CD14-positive monocyte (primary cell): ENCODE measurements around the gene MAST2. TPM values are rescaled to one million over a fixed set of nuclear protein-coding genes. Genes with fewer than 3 reads are reported as not detected.

Experiments
- DNase-seq, 3 donors: peaks; one replicate each; pipeline ENCODE4 v3.0.0-alpha.2; 2011 to 2022
- H2AFZ ChIP-seq: 2 replicates; pipeline ENCODE4 v1.6.0; 2012; ENCODE audit warnings: mild to moderate bottlenecking, low read depth, low read length, inconsistent platforms; ENCODE audit not compliant: insufficient read depth, poor library complexity, severe bottlenecking
- H3K27ac ChIP-seq, 2 donors: 1 replicate in 1 of 2; 2 replicates in 1 of 2; pipeline ENCODE4 v1.5.1; 2012 to 2013; ENCODE audit warnings: low read length in 2 of 2, control low read depth in 1 of 2, inconsistent platforms in 1 of 2, low read depth in 1 of 2, mild to moderate bottlenecking in 1 of 2
- H3K27me3 ChIP-seq, 2 donors: one replicate each; pipeline versions ENCODE4 v1.6.0 to v1.6.1; 2011 to 2013; ENCODE audit warnings: low read length in 2 of 2; ENCODE audit not compliant: control insufficient read depth in 2 of 2, insufficient read depth in 2 of 2
- H3K36me3 ChIP-seq, 2 donors: replicated peaks in 1 of 2; 1 replicate in 1 of 2; 2 replicates in 1 of 2; pipeline versions ENCODE4 v1.5.1 to v1.6.1; 2012 to 2013; ENCODE audit warnings: low read length in 2 of 2, control low read depth in 1 of 2, inconsistent platforms in 1 of 2, mild to moderate bottlenecking in 1 of 2; ENCODE audit not compliant: insufficient read depth in 2 of 2, control insufficient read depth in 1 of 2
- H3K4me1 ChIP-seq, 2 donors: 1 replicate in 1 of 2; 2 replicates in 1 of 2; pipeline versions ENCODE4 v1.5.1 to v1.6.1; 2012 to 2013; ENCODE audit warnings: low read length in 2 of 2, control low read depth in 1 of 2, inconsistent platforms in 1 of 2, mild to moderate bottlenecking in 1 of 2, moderate library complexity in 1 of 2; ENCODE audit not compliant: insufficient read depth in 2 of 2, control insufficient read depth in 1 of 2
- H3K4me2 ChIP-seq: replicated peaks from 2 replicates; pipeline ENCODE3; 2012; ENCODE audit warnings: low read length, moderate library complexity, mild to moderate bottlenecking; ENCODE audit not compliant: poor library complexity, severe bottlenecking; ENCODE audit errors: extremely low read depth
- H3K4me3 ChIP-seq, 3 experiments: fragments of 200-600 bp in 1 of 3; sonication (generic) in 1 of 3; replicated peaks in 1 of 3; 1 replicate in 2 of 3; 2 replicates in 1 of 3; pipeline ENCODE4 v1.5.1; 2011 to 2013; ENCODE audit warnings: low read length in 3 of 3, mild to moderate bottlenecking in 3 of 3, control low read depth in 2 of 3, low read depth in 2 of 3, inconsistent platforms in 1 of 3, moderate library complexity in 1 of 3
- H3K79me2 ChIP-seq: 2 replicates; pipeline ENCODE4 v1.6.0; 2012; ENCODE audit warnings: mild to moderate bottlenecking, control low read depth, inconsistent platforms, low read length, moderate library complexity; ENCODE audit not compliant: insufficient read depth
- H3K9ac ChIP-seq: 2 replicates; pipeline ENCODE4 v1.6.0; 2017; ENCODE audit warnings: low read length, mild to moderate bottlenecking; ENCODE audit not compliant: insufficient read depth, poor library complexity, severe bottlenecking
- H3K9me3 ChIP-seq, 2 donors: replicated peaks in 1 of 2; 1 replicate in 1 of 2; 2 replicates in 1 of 2; pipeline versions ENCODE4 v1.5.1 to v1.6.1; 2012 to 2013; ENCODE audit warnings: low read length in 2 of 2, control low read depth in 1 of 2; ENCODE audit not compliant: control insufficient read depth in 1 of 2, insufficient read depth in 1 of 2
- H4K20me1 ChIP-seq: 2 replicates; pipeline ENCODE4 v1.6.0; 2012; ENCODE audit warnings: mild to moderate bottlenecking, low read length, control low read depth, moderate library complexity; ENCODE audit not compliant: insufficient read depth
- H3K27ac Mint-ChIP-seq, 7 donors: one replicate each; pipeline ENCODE4 v1.8.0; 2020; ENCODE audit warnings: mild to moderate bottlenecking in 7 of 7, mixed read lengths in 7 of 7, moderate library complexity in 6 of 7, inconsistent platforms in 2 of 7
- H3K27me3 Mint-ChIP-seq, 3 donors: one replicate each; pipeline ENCODE4 v1.8.0; 2021 to 2022; ENCODE audit warnings: low read depth in 3 of 3, mild to moderate bottlenecking in 3 of 3, mixed read lengths in 3 of 3, moderate library complexity in 3 of 3, inconsistent platforms in 1 of 3
- H3K36me3 Mint-ChIP-seq, 2 donors: one replicate each; pipeline ENCODE4 v1.8.0; 2020; ENCODE audit warnings: mixed read lengths in 2 of 2, inconsistent platforms in 1 of 2, mild to moderate bottlenecking in 1 of 2
- H3K4me1 Mint-ChIP-seq: one replicate; pipeline ENCODE4 v1.8.0; 2020; ENCODE audit warnings: mild to moderate bottlenecking, mixed read lengths
- H3K4me3 Mint-ChIP-seq, 2 donors: one replicate each; pipeline ENCODE4 v1.8.0; 2020; ENCODE audit warnings: mild to moderate bottlenecking in 2 of 2, mixed read lengths in 2 of 2, moderate library complexity in 1 of 2
- H3K9me3 Mint-ChIP-seq, 7 donors: one replicate each; pipeline ENCODE4 v1.8.0; 2020 to 2022; ENCODE audit warnings: mixed read lengths in 7 of 7, mild to moderate bottlenecking in 6 of 7, moderate library complexity in 6 of 7, inconsistent platforms in 2 of 7
- CTCF ChIP-seq: fragments of 200-600 bp; IDR thresholded peaks from one replicate; pipeline ENCODE4 v1.8.0; 2022; ENCODE audit warnings: antibody characterized with exemption, mild to moderate bottlenecking
- WGBS: methylation state at CpG from one replicate; pipeline ENCODE4 v1.1.5; 2013; ENCODE audit warnings: missing lambda C conversion rate; ENCODE audit not compliant: insufficient coverage; 5-methylcytosine and 5-hydroxymethylcytosine counted together
- intact Hi-C, 2 donors: fragments of 100-400 bp; cut with micrococcal nuclease; formaldehyde crosslinking; loops; one replicate each; pipeline versions ENCODE4 v1.15.0 to v1.15.1; 2023
- polyA minus RNA-seq: library from RNA; depleted of rRNA, polyadenylated mRNA; stranded (reverse); fragments of >200 nt; gene quantifications from 2 replicates; pipeline ENCODE4 v1.2.3, GENCODE V29; 2012
- polyA plus RNA-seq, 3 donors: library from polyadenylated mRNA; depleted of rRNA in 1 of 3; unstranded in 2 of 3; stranded (reverse) in 1 of 3; fragments of 300-500 nt in 2 of 3; fragments of >200 nt in 1 of 3; fragmentation: Illumina TruSeq in 2 of 3; gene quantifications; 1 replicate in 2 of 3; 2 replicates in 1 of 3; pipeline ENCODE4 v1.2.3, GENCODE V29; 2012 to 2021
- total RNA-seq, 12 experiments: library from RNA in 1 of 12; stranded (reverse) in 1 of 12; fragments of 120-200 nt in 1 of 12; gene quantifications; one replicate each; pipeline ENCODE4 v1.2.4 and lab custom pipeline; 2013 to 2026; ENCODE audit warnings: mixed read lengths in 6 of 12, inconsistent platforms in 1 of 12

MAST2 gene
- total RNA-seq (2013) = 5.7 TPM
- polyA plus RNA-seq (1 to 10 TPM; 1.0 to 7.2 (median 2.5) TPM), polyA minus RNA-seq (9.1 and 9.7 TPM in 2 replicates), total RNA-seq (lab: John Stamatoyannopoulos, UW) (4.5 to 31.1 (median 15.2) reads per million in 11 experiments)

GRCh38 chr1:45803299-45803780 is at the start of gene MAST2:
TSS of gene MAST2 (plus strand) at chr1:45803612. CDS start at chr1:45803896, 284 bp downstream.
- Histone ChIP-seq H3K9me3 (no peaks in the 10 kb centered on the region), H3K79me2 (peaks cover 15% of the 10 kb centered on the region), H3K36me3 (peaks cover 2 to 5% of the 10 kb centered on the region in 2 donors), H3K9ac (peak within 1 kb of the TSS; percentile 66), H3K4me2 (peak within 1 kb of the TSS; percentile 90), H3K27me3 (peaks cover 0 to 2% of the 10 kb centered on the region in 2 donors), H3K4me1 (peaks cover 23 to 32% of the 10 kb centered on the region in 2 donors), H4K20me1 (no peaks in the 10 kb centered on the region), H3K27ac (peak within 1 kb of the TSS; percentile 35 to 70), H3K4me3 (peak within 1 kb of the TSS; percentile 46 to 81 (median 53)), H2AFZ (peak within 1 kb of the TSS; percentile 86)
- peak within 1 kb of the TSS; percentile 89 to 98 (median 97) for H3K27ac Mint-ChIP-seq
- peaks cover 6 to 17% of the 10 kb centered on the region in 2 donors for H3K36me3 Mint-ChIP-seq
- intact Hi-C loops = loop anchor here (2.0 to 5.0 kb wide), 3 partner anchors 51 to 116 kb away; partner anchors contain the start of genes IPP (in 2 of the 2), GPBP1L1 (in 1 of the 2) and TMEM69 (in 1 of the 2)
- under 1% methylated on average over 32 of the region's 58 CpGs for WGBS
- peak within 1 kb of the TSS; percentile 90 to 97 for H3K4me3 Mint-ChIP-seq
- peaks cover 32% of the 10 kb centered on the region for H3K4me1 Mint-ChIP-seq
- peaks cover 0 to 1% (median 0%) of the 10 kb centered on the region in 7 donors for H3K9me3 Mint-ChIP-seq
- TF ChIP-seq CTCF = no peak
- DNase-seq = peak; percentile 78 to 82 (median 79)
- H3K27me3 Mint-ChIP-seq = peaks cover 0 to 3% (median 0%) of the 10 kb centered on the region in 3 donors

- no peak overlapping the region for H3K4me3 ChIP-seq
- H3K27me3 ChIP-seq = no peaks in the 10 kb centered on the region
- no peak overlapping the region for H3K4me2 ChIP-seq
- no peak overlapping the region for H2AFZ ChIP-seq
- Mint-ChIP-seq H3K27ac (no peak overlapping the region), H3K4me3 (no peak overlapping the region), H3K4me1 (peaks cover 15% of the 10 kb centered on the region), H3K27me3 (peaks cover under 1 to 2% (median 2%) of the 10 kb centered on the region in 3 donors), H3K9me3 (peaks cover 15 to 28% (median 19%) of the 10 kb centered on the region in 7 donors), H3K36me3 (peaks cover 0 to 2% of the 10 kb centered on the region in 2 donors)
- intact Hi-C loops = no loop called here
- no peaks in the 10 kb centered on the region for H3K79me2 ChIP-seq
- H3K4me1 ChIP-seq = peaks cover 8 to 23% of the 10 kb centered on the region in 2 donors
- H4K20me1 ChIP-seq = no peaks in the 10 kb centered on the region
- no peak overlapping the region for H3K27ac ChIP-seq
- no peaks in the 10 kb centered on the region for H3K36me3 ChIP-seq
- no peak for TF ChIP-seq CTCF
- no peak overlapping the region for H3K9ac ChIP-seq
- 75% methylated on average over 2 of the region's 5 CpGs for WGBS
- H3K9me3 ChIP-seq = peaks cover 10 to 15% of the 10 kb centered on the region in 2 donors
- DNase-seq = no peak
Observed at GRCh38 chr1:45755697-45756096, 47.7 kb upstream of the MAST2 start.
